Measurements from ENCODE around the gene HAL. TPM values are rescaled to one million over a fixed set of nuclear protein-coding genes. Genes with fewer than 3 reads are reported as not detected.

The HAL gene
- total RNA-seq, 1 experiment from 2014 or later, result 1.8 TPM

DNA sequence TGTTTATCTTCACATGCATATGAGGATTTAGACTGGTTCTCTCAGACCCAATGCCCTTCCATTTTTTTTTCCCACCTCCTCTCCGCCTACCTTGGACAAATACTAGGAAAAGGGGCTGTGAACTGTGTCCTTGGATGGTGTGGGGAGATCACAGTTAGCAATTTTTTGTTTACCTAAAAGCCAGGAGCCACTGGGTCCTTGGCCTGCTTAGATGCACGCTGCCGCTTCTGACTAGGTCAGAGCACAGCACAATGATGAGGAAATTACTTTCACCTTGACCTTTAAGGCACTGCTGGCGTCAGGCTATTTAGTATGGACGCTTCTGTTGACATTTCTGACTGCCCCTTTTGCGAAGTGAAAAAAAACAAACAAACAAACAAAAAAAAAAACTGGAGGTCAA is 55.6 kb downstream of the HAL start (continued):
- TF ChIP-seq, protein P1, sequence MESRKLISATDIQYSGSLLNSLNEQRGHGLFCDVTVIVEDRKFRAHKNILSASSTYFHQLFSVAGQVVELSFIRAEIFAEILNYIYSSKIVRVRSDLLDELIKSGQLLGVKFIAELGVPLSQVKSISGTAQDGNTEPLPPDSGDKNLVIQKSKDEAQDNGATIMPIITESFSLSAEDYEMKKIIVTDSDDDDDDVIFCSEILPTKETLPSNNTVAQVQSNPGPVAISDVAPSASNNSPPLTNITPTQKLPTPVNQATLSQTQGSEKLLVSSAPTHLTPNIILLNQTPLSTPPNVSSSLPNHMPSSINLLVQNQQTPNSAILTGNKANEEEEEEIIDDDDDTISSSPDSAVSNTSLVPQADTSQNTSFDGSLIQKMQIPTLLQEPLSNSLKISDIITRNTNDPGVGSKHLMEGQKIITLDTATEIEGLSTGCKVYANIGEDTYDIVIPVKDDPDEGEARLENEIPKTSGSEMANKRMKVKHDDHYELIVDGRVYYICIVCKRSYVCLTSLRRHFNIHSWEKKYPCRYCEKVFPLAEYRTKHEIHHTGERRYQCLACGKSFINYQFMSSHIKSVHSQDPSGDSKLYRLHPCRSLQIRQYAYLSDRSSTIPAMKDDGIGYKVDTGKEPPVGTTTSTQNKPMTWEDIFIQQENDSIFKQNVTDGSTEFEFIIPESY (IDR thresholded peaks at IDR 0.05; ENCODE audit: extremely low read depth, insufficient replicate concordance, low read length), result no peak

Other genes with a start within 250 kb of the HAL start
- 4.3 TPM for gene NTN4, start 205.6 kb downstream of the HAL start, total RNA-seq (2021; ENCODE audit: unreplicated experiment)
- 56.3 TPM for gene SNRPF, start 137.4 kb downstream of the HAL start, total RNA-seq (2021; ENCODE audit: unreplicated experiment)
- gene CCDC38, start 53.7 kb downstream of the HAL start, total RNA-seq (2021; ENCODE audit: unreplicated experiment), result 0.27 TPM
- 3.0 TPM for gene AMDHD1, start 53.0 kb downstream of the HAL start, total RNA-seq (2021; ENCODE audit: unreplicated experiment)
- 163 TPM for gene LTA4H, start 39.2 kb upstream of the HAL start, total RNA-seq (2021; ENCODE audit: unreplicated experiment)
- 45.6 TPM for gene ELK3, start 198.0 kb upstream of the HAL start, total RNA-seq (2021; ENCODE audit: unreplicated experiment)